T-helper 1 cell (primary cell): ENCODE data around the gene WSB1.
"Not testable (repeated sequence)": the region's sequence is repeated elsewhere in the genome, so short reads cannot be mapped to it uniquely, and the experiment has no call there.

Experiments used
- DNase-seq, 5 donors: peaks; one replicate each; pipeline ENCODE4 v3.0.0-alpha.2; 2012 to 2020
- total RNA-seq, 4 donors: gene quantifications; one replicate each; lab custom pipeline; 2026; lab: John Stamatoyannopoulos, UW

WSB1 gene, protein sequence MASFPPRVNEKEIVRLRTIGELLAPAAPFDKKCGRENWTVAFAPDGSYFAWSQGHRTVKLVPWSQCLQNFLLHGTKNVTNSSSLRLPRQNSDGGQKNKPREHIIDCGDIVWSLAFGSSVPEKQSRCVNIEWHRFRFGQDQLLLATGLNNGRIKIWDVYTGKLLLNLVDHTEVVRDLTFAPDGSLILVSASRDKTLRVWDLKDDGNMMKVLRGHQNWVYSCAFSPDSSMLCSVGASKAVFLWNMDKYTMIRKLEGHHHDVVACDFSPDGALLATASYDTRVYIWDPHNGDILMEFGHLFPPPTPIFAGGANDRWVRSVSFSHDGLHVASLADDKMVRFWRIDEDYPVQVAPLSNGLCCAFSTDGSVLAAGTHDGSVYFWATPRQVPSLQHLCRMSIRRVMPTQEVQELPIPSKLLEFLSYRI
- total RNA-seq = 176 to 213 (median 193) reads per million in 4 donors

DNA sequence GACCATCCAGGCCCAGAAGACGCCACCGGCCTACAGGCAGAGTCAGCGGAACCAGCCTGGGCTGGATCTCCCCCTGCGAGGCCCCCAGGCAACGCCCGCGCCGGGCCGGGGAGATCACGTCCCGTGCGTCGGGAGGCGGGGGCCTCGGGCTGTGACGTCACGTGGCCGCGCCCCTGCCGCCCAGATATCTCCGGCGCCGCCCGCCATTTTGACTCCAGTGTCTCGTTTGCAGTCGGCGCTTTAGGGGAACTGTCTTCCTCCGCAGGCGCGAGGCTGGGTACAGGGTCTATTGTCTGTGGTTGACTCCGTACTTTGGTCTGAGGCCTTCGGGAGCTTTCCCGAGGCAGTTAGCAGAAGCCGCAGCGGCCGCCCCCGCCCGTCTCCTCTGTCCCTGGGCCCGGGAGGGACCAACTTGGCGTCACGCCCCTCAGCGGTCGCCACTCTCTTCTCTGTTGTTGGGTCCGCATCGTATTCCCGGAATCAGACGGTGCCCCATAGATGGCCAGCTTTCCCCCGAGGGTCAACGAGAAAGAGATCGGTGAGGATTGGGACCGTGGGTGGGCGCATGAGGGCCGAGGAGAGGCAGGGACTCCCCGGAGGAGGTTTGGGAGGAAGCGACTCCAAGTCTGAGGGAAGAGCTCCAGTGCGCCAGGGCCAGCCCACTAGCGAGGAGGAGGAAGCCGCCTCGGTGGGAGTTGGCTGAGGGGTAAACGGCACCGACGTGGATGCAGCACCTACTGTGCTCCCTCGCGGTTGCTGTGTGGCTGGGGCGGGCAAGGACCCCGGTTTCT is at the start of gene WSB1:
Gene WSB1 (plus strand): TSS at position 217 of the 791 bp plus-strand sequence. CDS start 282 bp downstream, at position 499.
- peak; percentile 83 to 92 (median 89) for DNase-seq

- no peak for DNase-seq
Observed at GRCh38 chr17:27244491-27245223, 49.3 kb upstream of the WSB1 start.

DNA sequence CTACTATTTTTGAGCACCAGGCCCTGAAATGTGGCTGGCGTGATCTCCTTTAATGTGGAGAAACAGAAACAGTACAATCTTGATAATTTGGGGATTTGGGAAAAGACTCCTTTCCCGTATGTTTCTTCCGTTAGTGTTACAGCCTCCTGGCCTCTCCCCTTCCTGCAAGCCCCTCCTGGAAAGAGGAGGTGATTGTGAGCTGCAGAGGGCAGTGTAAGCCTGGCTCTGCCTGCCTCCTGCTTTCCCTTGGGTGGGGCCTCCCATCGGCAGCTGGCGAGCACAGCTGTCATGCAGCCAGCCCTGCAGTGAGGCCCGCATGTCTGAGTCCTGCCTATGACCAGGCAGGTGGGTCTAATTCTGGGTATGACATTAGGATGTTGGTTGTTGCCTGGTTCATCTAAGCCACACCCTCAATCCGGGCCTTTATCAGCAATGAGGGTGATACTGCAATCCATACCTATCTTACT is 48.7 kb upstream of the WSB1 start:
- DNase-seq = peak in 3 of 5 donors; percentile 12 to 34 (median 13)

GRCh38 chr17:27246537-27246936 is 47.4 kb upstream of the WSB1 start:
- DNase-seq = no peak

DNA sequence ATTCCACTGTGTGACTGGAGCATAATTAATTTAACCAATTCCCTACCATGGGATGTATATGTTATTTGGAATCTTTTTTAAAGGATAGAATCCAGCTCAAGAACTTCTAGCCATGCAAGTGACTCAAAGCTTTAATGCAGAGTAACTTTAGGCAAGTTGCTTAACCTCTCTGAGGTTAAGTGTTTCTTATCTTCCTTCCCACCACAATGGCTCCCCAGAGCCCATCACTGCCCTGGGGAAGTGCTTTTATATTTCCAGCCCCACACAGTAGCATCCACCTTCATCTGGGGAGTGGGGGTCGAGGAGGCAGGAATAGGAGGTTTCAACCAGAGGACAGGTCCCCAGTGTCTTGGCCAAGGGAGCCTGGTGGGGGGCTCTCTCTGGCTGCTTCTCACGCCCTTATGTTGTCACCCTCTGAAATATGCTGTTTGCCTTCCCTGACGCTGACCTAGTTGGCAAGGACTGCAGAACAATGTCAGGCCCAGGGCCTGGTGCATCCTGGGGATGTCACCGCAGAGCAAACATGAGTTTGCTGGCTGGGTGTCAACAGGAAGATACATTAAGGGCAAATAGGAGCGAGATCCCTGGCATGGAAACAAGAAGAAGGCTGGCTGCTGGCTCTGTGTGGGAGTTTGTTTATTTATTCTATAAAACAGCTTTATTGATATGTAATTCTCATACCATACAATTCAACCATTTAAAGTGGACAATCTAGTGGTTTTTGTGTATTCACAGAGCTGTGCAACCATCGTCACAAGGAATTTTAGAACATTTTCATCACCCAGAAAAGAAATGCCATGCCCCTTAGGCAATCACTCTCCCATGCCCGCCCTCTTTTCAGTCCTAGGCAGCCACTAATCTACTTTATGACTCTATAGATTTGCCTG is 46.6 kb upstream of the WSB1 start:
- no peak for DNase-seq

DNA sequence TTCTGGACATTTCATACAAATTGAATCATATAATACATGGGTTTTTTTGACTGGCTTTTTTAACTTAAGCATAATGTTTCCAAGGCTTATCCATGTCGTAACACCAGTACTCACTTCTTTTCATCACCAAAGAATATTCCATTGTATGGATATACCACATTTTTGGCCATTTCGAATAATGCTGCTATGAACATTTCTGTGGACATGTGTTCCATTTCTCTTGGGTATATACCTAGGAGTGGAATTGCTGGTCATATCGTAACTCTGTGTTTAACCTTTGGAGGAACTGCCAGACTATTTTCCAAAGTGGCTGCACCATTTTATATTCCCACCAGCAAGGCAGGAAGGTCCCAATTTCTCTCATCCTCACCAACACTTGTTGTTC is 46.0 kb upstream of the WSB1 start:
- DNase-seq = no peak

GRCh38 chr17:27250791-27251190 is 43.1 kb upstream of the WSB1 start:
- not testable (repeated sequence) for DNase-seq

DNA sequence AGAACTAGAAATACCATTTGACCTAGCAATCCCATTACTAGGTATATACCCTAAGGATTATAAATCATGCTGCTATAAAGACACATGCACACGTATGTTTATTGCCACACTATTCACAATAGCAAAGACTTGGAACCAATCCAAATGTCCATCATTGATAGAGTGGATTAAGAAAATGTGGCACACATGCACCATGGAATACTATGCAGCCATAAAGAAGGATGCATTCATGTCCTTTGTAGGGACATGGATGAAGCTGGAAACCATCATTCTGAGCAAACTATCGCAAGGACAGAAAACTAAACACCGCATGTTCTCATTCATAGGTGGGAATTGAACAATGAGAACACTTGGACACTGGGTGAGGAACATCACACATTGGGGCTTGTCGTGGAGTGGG is 39.1 kb upstream of the WSB1 start:
- DNase-seq = not testable (repeated sequence)

DNA sequence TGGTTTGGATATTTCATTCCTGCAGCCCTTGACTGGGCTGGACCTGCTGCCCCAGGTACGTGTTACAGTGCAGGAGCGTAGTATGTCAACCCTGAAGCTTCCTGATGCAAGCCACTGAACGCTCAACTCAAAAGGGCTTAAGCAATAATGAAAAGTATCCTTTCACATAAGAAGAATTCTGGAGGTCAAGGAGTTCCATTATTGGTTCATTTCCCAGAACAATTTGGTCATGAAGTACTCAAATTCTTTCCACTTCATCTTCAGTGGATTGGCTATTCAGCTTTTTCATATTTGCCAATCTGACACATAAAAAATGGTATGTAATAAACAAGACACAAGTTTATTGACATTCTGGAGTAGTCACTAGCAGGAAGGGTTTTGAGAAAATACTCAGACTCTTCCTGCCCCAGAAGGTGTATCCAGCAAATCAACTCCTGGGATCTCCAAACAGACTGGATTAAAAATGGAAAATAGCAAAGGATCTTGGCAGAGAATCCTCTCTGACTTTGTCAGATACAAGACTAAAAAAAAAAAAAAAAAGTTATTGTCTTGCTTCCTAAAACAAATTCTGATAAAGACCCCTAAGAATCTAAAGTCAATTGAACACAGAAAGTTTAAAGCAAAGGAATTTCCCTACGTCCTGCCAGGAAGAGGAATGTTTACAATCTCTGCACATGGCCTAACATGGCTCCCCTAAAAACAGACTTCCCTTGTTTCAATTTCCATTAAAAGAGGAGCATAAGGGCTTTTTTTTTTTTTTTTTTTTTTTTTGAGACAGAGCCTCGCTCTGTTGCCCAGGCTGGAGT is 37.5 kb upstream of the WSB1 start:
- no peak for DNase-seq

DNA sequence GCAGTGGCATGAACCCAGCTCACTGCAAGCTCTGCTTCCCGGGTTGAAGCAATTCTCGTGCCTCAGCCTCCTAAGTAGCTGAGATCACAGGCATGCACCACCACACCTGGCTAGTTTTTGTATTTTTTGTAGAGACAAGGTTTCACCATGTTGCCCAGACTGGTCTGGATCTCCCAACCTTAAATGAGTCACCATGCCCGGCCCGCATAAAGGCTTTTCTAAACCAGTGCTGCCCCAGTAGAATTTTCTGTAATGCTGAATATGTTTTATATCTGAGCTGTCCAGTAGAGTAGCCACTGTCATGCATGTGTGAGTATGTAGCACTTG is 36.9 kb upstream of the WSB1 start:
- DNase-seq = no peak

GRCh38 chr17:27259356-27259755 is 34.6 kb upstream of the WSB1 start:
- DNase-seq = no peak

DNA sequence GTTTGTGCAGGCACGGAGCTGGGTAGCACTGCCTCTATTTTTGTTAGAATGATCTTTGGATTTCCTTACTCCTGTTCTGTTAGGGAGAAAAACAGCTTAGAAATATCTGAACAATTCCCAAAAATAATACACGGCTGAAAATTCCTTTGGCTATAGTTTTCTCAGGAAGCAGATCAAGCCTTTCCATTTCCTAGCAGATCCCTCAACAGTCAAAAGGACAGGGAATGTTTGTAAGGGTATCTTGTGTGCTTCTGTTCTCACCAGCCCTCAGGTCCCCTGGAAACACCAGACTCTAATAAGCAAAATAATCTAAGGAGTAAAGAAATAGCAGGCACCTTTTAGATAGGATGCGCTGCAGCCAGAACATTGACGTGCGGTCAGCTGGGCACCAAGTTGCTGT is 30.5 kb upstream of the WSB1 start:
- DNase-seq = no peak

- DNase-seq = no peak
Observed at GRCh38 chr17:27264068-27264812, 29.7 kb upstream of the WSB1 start.

- DNase-seq = no peak
Observed at GRCh38 chr17:27265333-27265732, 28.6 kb upstream of the WSB1 start.

DNA sequence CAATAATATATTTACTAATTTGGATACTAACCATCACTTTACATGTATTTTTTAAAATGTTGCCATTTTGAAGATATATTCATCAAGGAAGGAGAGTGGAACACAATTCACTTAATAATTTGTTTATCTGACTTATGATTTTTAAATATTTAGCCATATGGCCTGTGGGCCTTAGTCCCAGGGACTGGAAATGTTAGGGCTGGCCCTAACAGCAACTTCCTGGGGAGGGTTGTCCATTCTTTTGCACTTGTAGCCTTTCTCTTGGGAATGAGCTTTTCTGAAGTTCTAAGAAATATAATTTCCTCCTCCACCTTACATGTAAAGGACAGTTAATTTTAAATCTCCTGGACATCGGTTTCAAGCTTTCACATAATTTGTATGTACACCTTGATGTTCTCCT is 27.7 kb upstream of the WSB1 start:
- no peak for DNase-seq

GRCh38 chr17:27268394-27269085 is 25.4 kb upstream of the WSB1 start:
- DNase-seq = no peak

GRCh38 chr17:27269201-27269600 is 24.7 kb upstream of the WSB1 start:
- no peak for DNase-seq

GRCh38 chr17:27269974-27270373 is 23.9 kb upstream of the WSB1 start:
- DNase-seq = no peak

DNA sequence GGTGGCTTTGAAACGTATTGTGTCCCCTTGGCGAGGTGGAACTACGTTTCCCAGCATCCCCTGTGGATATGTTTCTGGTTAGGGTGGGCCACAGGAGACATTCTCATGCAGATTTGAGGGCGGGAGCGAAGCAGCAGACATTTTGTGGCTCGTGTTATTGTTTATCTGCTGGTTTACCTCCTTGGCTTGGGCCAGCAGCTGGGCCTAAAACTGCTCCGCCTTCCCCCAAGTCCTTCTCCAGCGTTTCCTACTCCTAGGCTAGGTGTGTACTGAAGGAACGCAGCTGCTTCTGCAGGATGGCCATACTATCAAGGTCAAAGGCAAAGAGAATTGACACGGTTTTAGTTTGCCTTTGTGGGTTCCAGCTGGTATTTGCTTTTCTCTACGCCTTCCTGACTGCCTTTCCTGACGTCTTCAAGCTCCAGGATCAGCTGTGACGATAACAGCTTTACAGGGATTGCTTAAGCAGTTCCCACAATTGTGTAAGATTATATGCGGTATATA is 17.2 kb upstream of the WSB1 start:
- no peak for DNase-seq

DNA sequence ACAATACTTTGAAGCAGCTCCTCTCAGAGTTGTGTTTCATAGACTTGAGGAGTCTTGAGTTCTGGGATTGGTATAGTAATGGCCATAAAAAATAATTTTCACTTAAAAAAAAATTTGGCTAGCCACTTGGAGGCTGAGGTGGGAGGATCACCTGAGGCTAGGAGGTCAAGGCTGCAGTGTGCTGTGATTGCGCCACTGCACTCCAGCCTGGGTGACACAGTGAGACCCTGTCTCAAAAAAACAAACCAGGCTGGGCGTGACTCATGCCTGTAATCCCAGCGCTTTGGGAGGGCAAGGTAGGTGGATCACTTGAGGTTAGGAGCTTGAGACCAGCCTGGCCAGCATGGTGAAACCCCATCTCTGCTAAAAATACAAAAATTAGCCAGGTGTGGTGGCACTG is 14.8 kb upstream of the WSB1 start:
- not testable (repeated sequence) for DNase-seq
